ENCODE results near the gene XPA. TPM values are rescaled to one million over a fixed set of nuclear protein-coding genes. Genes with fewer than 3 reads are reported as not detected.

The XPA gene
- polyA plus RNA-seq, 12 donors = 10.6 to 38.4 (median 21.9) TPM; not detected in 1

- DNase-seq = no peak
Measured at GRCh38 chr9:97660340-97660739, 36.8 kb downstream of the XPA start.

DNA sequence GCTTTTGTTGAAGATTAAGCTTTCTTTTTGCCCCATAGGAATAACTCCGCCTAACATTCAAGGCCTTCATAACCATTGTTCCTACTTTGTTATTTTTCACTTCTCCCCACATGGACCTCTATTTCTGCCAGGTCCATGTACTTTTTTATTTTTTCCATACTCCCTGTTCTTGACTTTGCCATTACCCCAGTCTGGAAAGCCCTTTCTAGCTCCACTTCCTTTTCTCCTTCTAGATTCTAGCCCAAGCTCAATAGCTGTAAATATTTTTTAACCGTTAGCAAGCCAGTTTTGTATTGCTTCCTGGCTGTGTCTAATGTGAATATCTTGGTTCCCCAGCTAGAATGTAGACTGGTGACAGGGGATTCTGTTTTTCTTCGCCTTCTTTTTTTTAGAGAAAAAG is 37.4 kb downstream of the XPA start:
- DNase-seq = no peak

DNA sequence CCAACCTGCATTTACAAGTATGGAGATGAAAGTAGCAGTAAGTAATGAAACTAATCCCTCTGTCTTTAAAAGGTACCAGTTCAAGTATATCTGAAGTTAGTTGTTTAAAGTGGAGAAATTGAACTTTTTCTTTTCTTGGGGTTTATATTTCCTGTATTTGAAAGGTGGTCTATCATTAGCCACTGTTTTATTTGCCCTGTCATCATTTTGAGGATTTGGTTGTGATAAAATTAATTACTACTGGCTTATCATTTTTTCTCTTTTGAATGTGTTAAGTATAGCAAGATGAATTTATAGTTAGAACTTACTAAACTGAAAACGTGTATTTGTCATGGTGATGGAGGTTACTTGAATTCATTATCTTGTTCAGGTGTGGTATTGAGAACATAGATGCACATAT is 38.4 kb downstream of the XPA start:
- DNase-seq = no peak

- no peak for DNase-seq
Measured at GRCh38 chr9:97651646-97652045, 45.5 kb downstream of the XPA start.

GRCh38 chr9:97647996-97648395 is 49.1 kb downstream of the XPA start:
- DNase-seq = no peak

DNA sequence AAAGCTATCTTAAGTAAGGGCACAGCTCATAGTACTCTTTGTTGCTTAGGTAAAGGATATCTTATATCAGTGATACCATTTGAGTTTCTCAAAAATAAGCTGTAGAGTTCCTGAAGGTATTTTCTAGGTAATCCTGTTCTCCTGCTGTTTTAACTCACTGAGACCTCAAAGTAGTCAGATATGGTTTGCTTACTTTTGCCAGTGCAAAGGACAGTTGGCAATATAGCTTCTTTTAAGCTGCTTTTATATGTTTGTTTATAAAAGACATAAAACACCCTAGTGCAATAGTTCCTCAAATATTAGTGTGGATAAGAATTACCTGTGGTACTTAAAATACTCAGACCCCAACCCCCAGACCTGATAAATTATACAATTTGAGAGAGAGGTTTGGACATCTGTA is 51.4 kb downstream of the XPA start:
- no peak for DNase-seq

DNA sequence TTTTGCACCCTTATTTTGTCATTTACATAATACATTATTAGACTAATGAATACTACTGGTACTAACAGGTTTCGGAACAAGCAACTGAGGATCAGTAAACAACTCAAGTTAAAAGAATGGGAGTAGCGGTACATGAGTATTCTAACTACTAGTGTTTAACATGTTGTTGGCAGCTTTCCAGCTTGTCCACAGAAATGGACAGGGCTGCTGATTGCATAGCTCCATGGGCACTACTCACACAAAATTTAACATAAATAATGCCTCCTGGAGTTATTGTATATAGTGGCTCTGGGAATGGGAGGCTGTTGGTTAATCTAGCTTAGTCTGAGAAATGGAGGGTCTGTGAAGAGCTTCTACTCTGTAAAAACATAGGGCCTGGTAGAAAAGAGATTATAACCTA is 56.8 kb downstream of the XPA start:
- no peak for DNase-seq

DNA sequence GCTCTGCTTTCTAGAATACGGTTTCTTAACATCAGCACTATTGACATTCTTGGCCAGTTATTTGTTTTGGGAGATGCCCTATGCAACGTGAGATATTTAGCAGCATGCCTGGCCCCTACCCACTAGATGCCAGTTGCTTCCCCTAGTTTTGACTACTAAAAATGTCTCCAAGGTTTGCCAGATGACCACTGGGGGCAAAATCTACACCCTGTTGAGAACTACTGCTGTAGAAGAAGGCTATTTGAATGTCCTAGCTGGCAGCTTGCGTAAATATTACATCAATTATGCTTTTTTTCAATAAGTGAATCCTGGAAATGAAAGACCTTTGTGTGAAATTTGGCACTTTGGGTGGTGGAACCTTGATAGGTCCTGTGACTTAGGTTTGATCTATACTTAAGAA is 58.5 kb downstream of the XPA start:
- DNase-seq = no peak

DNA sequence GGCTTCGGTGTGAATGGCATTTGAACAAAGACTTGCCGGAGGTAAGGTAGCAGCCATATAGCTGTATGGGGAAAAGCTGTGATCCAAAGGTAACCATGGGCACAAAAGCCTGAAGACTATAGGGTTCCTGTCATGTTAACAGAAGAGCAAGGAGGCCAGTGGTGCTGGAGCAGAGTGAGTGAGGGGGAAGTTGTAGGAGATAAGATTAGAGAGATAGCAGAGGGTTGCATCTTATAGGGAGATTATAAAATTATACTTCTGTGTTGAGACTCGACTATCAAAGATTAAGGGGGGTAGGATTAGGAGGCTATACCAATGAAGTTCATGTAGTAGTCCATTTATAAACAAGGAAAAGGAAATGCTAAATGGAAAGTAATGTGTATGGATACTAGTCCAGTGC is 60.2 kb downstream of the XPA start:
- DNase-seq = no peak

GRCh38 chr9:97635026-97635425 is 62.1 kb downstream of the XPA start:
- DNase-seq = no peak

- no peak for DNase-seq
Measured at GRCh38 chr9:97633859-97634490, 63.2 kb downstream of the XPA start.

DNA sequence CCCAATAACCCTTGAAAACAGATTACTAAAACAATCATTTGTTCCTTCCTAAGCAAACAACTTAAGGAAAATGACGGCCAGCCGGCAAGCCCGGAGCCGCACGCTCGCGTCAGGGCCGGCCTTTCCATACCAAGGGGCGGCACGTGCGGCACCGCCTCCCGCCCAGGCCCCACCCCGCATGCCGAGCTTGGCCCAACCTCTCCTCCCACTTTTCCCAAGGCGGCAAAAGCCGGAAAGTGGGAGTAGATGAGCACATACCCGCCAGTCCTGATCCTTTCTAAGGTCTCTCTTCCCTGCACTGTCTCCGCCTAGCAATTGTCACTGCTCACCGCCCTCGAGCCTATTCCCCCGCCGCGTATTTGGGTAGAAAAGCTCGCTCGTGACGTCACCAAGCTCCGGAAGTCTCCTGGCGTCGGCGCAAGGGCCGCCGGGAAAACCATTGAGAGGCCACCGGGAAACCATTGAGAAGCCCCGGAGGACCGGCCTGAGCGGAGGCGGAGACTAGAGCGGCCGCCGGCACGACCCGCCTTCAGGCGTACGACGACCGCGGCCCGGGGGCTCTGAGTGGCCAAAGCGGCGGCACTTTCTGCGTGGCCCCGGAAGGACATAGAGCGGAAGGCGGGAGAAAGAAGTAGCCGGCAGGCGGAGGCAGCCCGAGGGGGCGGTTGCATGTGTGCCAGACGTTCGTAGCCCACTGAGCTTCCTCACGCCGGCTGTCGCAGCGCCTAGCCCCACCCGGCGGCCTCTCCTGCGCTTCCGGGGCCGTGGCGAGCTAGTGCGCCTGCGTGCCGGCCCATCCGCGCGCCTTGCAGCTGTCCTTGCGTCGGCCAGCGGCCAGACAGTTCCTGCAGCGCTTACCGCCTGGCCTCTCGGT is 63.9 kb downstream of the XPA start, which contains the start of the genes NCBP1 and TSTD2:
NCBP1 (plus strand) TSS at position 837 of the 874 bp plus-strand sequence. CDS start 61 bp downstream, outside the sequence.
TSTD2 (minus strand) TSS at position 384 of the 874 bp plus-strand sequence. CDS start 5,806 bp downstream, outside the sequence.
- DNase-seq = peak; percentile 98

- no peak for DNase-seq
Measured at GRCh38 chr9:97632248-97632984, 64.7 kb downstream of the XPA start.

DNA sequence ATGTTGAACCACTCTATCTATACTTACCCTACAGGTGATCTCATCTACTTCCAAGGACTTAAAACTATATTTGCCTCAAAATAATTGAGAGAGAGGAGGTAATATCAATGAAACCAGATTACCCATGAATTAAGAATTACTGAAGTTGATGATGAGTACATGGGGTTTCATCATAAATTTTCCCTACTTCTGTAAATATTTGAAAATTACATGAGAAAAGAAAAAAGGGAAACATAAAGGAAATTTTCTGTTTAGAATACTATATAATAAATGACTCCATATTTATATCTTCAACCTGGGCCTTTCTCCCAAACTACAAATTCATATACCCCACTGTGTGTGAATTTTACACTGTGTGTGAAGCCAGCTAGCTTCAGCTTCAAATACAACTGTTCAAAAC is 66.5 kb downstream of the XPA start:
- DNase-seq = no peak

DNA sequence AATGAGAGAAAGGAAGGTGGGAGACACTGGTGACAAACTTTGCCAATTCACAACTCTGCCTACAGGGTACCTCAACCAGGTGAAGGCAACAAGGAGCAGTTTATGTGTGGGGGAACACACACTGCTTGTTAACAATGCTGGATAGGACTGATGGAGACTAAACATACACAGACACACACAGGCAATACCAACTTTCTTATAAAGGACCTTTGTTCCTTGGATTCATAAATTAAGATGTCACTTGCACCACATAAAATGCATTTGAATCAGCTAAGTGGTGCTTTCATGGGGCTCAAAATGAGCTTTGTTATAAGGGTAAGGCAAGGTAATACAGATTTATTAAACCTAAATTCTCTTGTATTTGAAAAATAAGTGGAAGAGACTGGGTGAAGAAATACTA is 68.0 kb downstream of the XPA start:
- DNase-seq = no peak

DNA sequence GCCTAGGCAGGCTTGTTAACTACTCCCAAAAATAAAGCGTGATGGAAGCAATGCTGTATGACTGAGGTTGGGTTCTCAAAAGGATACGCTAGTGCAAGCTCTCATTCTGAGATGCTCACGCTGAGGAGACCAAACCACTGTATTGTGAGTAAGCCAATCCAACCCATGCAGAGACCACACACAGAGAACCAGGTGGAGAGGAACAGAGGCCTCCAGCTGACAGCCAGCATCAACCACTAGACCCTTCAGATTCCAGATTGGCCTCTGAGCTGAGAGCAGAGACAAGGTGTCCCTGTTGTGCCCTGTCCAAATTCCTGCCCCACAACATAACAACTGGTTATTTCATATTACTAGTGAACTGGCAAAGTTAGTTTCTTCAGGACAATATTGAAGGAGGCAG is 68.5 kb downstream of the XPA start:
- DNase-seq = no peak

DNA sequence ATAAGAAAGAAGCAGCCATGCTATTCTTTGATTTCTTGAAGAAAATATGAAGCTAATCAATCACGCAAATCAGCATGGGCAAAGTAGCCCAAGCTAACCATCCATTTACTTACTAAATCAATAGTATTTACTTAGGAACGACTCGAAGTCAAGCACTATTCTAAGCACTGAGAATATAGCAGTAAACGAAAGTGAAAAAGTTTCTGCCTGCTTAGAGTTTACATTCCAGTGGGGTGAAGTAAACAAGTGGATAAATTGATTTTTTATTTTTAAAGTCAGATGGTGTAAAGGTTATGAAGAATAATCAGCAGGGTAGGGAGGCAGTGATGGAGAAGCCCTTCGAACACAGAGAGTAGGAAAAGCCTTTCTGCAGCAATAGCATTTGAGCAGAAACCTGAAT is 69.5 kb downstream of the XPA start:
- DNase-seq = no peak

GRCh38 chr9:97625620-97626019 is 71.5 kb downstream of the XPA start:
- DNase-seq = no peak
